Colon (tissue), 2 donors: ENCODE measurements around the gene CEP89.
"Not testable (repeated sequence)": the region's sequence is repeated elsewhere in the genome, so short reads cannot be mapped to it uniquely, and the experiment has no call there.

ENCODE experiments used
- FAIRE-seq: peaks from 2 replicates; lab custom pipeline; 2012; peaks lifted over from hg19 to GRCh38; lab: Jason Lieb, UNC
- donor health status: control.
- donor health status: control.

Gene CEP89

GRCh38 chr19:32971715-32972540, at the start of gene CEP89, which contains the start of gene FAAP24:
Gene CEP89 (minus strand): TSS chr19:32971958. CDS start chr19:32971874, 84 bp downstream.
Gene FAAP24 (plus strand): TSS chr19:32972242. CDS start chr19:32973197, 955 bp downstream.
- peak; percentile 94 for FAIRE-seq

GRCh38 chr19:33010891-33011290, 39.1 kb upstream of the CEP89 start:
- not testable (repeated sequence) for FAIRE-seq

- FAIRE-seq = no peak
These were observed 37.0 kb upstream of the CEP89 start for GRCh38 chr19:33008738-33009137.

- no peak for FAIRE-seq
These were observed 33.7 kb upstream of the CEP89 start for GRCh38 chr19:33005440-33005839.

GRCh38 chr19:33003424-33004024, 31.8 kb upstream of the CEP89 start:
- FAIRE-seq = not testable (repeated sequence)

GRCh38 chr19:33002126-33002865, 30.5 kb upstream of the CEP89 start:
- not testable (repeated sequence) for FAIRE-seq

GRCh38 chr19:33000910-33001309, 29.2 kb upstream of the CEP89 start:
- no peak for FAIRE-seq

- FAIRE-seq = no peak
These were observed 28.8 kb upstream of the CEP89 start for GRCh38 chr19:33000510-33000909.

- FAIRE-seq = no peak
These were observed 27.0 kb upstream of the CEP89 start for GRCh38 chr19:32998722-32999121.

GRCh38 chr19:32997716-32998355, 26.1 kb upstream of the CEP89 start:
- no peak for FAIRE-seq

GRCh38 chr19:32997061-32997464, 25.3 kb upstream of the CEP89 start:
- FAIRE-seq = not testable (repeated sequence)

GRCh38 chr19:32995966-32996365, 24.2 kb upstream of the CEP89 start:
- FAIRE-seq = not testable (repeated sequence)

- no peak for FAIRE-seq
These were observed 17.0 kb upstream of the CEP89 start for GRCh38 chr19:32988724-32989123.

- FAIRE-seq = not testable (repeated sequence)
These were observed 16.5 kb upstream of the CEP89 start for GRCh38 chr19:32988254-32988653.

- not testable (repeated sequence) for FAIRE-seq
These were observed 10.7 kb upstream of the CEP89 start for GRCh38 chr19:32982488-32982887.

GRCh38 chr19:32979807-32980206, 8.0 kb upstream of the CEP89 start:
- FAIRE-seq = not testable (repeated sequence)

- FAIRE-seq = not testable (repeated sequence)
These were observed 6.1 kb upstream of the CEP89 start for GRCh38 chr19:32977813-32978212.

- FAIRE-seq = no peak
These were observed 5.5 kb upstream of the CEP89 start for GRCh38 chr19:32977280-32977679.

GRCh38 chr19:32976223-32976805, 4.6 kb upstream of the CEP89 start:
- no peak for FAIRE-seq

GRCh38 chr19:32971012-32971595, 654 bp downstream of the CEP89 start:
- no peak for FAIRE-seq

- no peak for FAIRE-seq
These were observed 2.2 kb downstream of the CEP89 start for GRCh38 chr19:32969549-32969948.
